ENCODE results near the gene SCGB1A1. TPM values are rescaled to one million over a fixed set of nuclear protein-coding genes. Genes with fewer than 3 reads are reported as not detected.

Gene SCGB1A1
- total and polyA plus RNA-seq, 2 donors (not counting 1 experiment from before 2014, with no cell fraction given): not detected

- no peak overlapping the region for H3K4me3 ChIP-seq (replicated peaks in 1 of 4; ENCODE audit: control extremely low read depth in 1 of 4, insufficient read depth in 1 of 4, low read depth in 3 of 4, low read length in 4 of 4)
- H2AFZ ChIP-seq (ENCODE audit: low read length): no peak overlapping the region
- no peak for TF ChIP-seq EZH2 (IDR thresholded peaks at IDR 0.05; ENCODE audit: low read length, missing control alignments)
- TF ChIP-seq CTCF (conservative IDR thresholded peaks at IDR 0.05 in 1 of 2, IDR thresholded peaks at IDR 0.05 in 1 of 2; ENCODE audit: low read depth in 1 of 2, low read length in 2 of 2): no peak
- H3K4me2 ChIP-seq (ENCODE audit: extremely low read depth, insufficient read depth, low read length): no peak overlapping the region
- peaks cover 18% of the 10 kb centered on the region for H3K4me1 ChIP-seq (ENCODE audit: control insufficient read depth, extremely low read depth, insufficient read depth, low read length)
- H3K9me3 ChIP-seq (ENCODE audit: control insufficient read depth, insufficient read depth, low read depth, low read length): no peaks in the 10 kb centered on the region
- peak overlapping the region; percentile 8 for H3K27ac ChIP-seq (ENCODE audit: insufficient read depth, low read length)
- H3K9ac ChIP-seq (ENCODE audit: insufficient read depth, low read length): no peak overlapping the region
- H4K20me1 ChIP-seq (ENCODE audit: control insufficient read depth, extremely low read depth, insufficient read depth, low read length): no peaks in the 10 kb centered on the region
- no peaks in the 10 kb centered on the region for H3K36me3 ChIP-seq (ENCODE audit: control insufficient read depth, insufficient read depth, low read length)
- peak; percentile 39 to 74 for DNase-seq (ENCODE audit: low read depth in 2 of 2)
- no peaks in the 10 kb centered on the region for H3K27me3 ChIP-seq (ENCODE audit: control insufficient read depth, insufficient read depth, low read length)
- H3K79me2 ChIP-seq (ENCODE audit: control insufficient read depth, insufficient read depth, low read length): no peaks in the 10 kb centered on the region
Measured at GRCh38 chr11:62427630-62428233, 8.9 kb downstream of the SCGB1A1 start.

- Histone ChIP-seq H4K20me1 (ENCODE audit: control insufficient read depth, extremely low read depth, insufficient read depth, low read length) (no peaks in the 10 kb centered on the region), H3K4me3 (replicated peaks in 1 of 4; ENCODE audit: control extremely low read depth in 1 of 4, insufficient read depth in 1 of 4, low read depth in 3 of 4, low read length in 4 of 4) (no peak overlapping the region), H3K27me3 (ENCODE audit: control insufficient read depth, insufficient read depth, low read length) (no peaks in the 10 kb centered on the region), H3K4me2 (ENCODE audit: extremely low read depth, insufficient read depth, low read length) (no peak overlapping the region), H3K9me3 (ENCODE audit: control insufficient read depth, insufficient read depth, low read depth, low read length) (no peaks in the 10 kb centered on the region), H3K36me3 (ENCODE audit: control insufficient read depth, insufficient read depth, low read length) (no peaks in the 10 kb centered on the region), H2AFZ (ENCODE audit: low read length) (no peak overlapping the region), H3K4me1 (ENCODE audit: control insufficient read depth, extremely low read depth, insufficient read depth, low read length) (peaks cover 28% of the 10 kb centered on the region), H3K27ac (ENCODE audit: insufficient read depth, low read length) (no peak overlapping the region), H3K9ac (ENCODE audit: insufficient read depth, low read length) (no peak overlapping the region), H3K79me2 (ENCODE audit: control insufficient read depth, insufficient read depth, low read length) (no peaks in the 10 kb centered on the region)
- DNase-seq (ENCODE audit: low read depth in 2 of 2): no peak
- TF ChIP-seq EZH2 (IDR thresholded peaks at IDR 0.05; ENCODE audit: low read length, missing control alignments) (no peak), CTCF (conservative IDR thresholded peaks at IDR 0.05 in 1 of 2, IDR thresholded peaks at IDR 0.05 in 1 of 2; ENCODE audit: low read depth in 1 of 2, low read length in 2 of 2) (no peak)
Measured at GRCh38 chr11:62428871-62429560, 10.2 kb downstream of the SCGB1A1 start.

- Histone ChIP-seq H3K27me3 (ENCODE audit: control insufficient read depth, insufficient read depth, low read length) (no peaks in the 10 kb centered on the region), H3K9ac (ENCODE audit: insufficient read depth, low read length) (no peak overlapping the region), H4K20me1 (ENCODE audit: control insufficient read depth, extremely low read depth, insufficient read depth, low read length) (no peaks in the 10 kb centered on the region), H3K36me3 (ENCODE audit: control insufficient read depth, insufficient read depth, low read length) (no peaks in the 10 kb centered on the region), H3K4me2 (ENCODE audit: extremely low read depth, insufficient read depth, low read length) (peak overlapping the region; percentile 79), H3K4me3 (replicated peaks in 1 of 4; ENCODE audit: control extremely low read depth in 1 of 4, insufficient read depth in 1 of 4, low read depth in 3 of 4, low read length in 4 of 4) (no peak overlapping the region), H3K27ac (ENCODE audit: insufficient read depth, low read length) (peak overlapping the region; percentile 67), H3K4me1 (ENCODE audit: control insufficient read depth, extremely low read depth, insufficient read depth, low read length) (peaks cover 28% of the 10 kb centered on the region), H3K79me2 (ENCODE audit: control insufficient read depth, insufficient read depth, low read length) (no peaks in the 10 kb centered on the region), H2AFZ (ENCODE audit: low read length) (no peak overlapping the region), H3K9me3 (ENCODE audit: control insufficient read depth, insufficient read depth, low read depth, low read length) (no peaks in the 10 kb centered on the region)
- TF ChIP-seq CTCF (conservative IDR thresholded peaks at IDR 0.05 in 1 of 2, IDR thresholded peaks at IDR 0.05 in 1 of 2; ENCODE audit: low read depth in 1 of 2, low read length in 2 of 2) (no peak), EZH2 (IDR thresholded peaks at IDR 0.05; ENCODE audit: low read length, missing control alignments) (no peak)
- no peak for DNase-seq (ENCODE audit: low read depth in 2 of 2)
Measured at GRCh38 chr11:62430425-62430824, 11.6 kb downstream of the SCGB1A1 start.
